Osteoblast (primary cell): ENCODE results near the gene BRSK2. TPM values are rescaled to one million over a fixed set of nuclear protein-coding genes. Genes with fewer than 3 reads are reported as not detected.
"Not testable (repeated sequence)": the region's sequence is repeated elsewhere in the genome, so short reads cannot be mapped to it uniquely, and the experiment has no call there.

Experiments
- DNase-seq: peaks from one replicate; pipeline ENCODE4 v3.0.0; 2011; ENCODE audit warnings: low spot score, mixed read lengths; ENCODE audit not compliant: insufficient read length; ENCODE audit errors: missing footprints
- H2AFZ ChIP-seq: 2 replicates; pipeline ENCODE4 v1.6.0; 2011; ENCODE audit warnings: mild to moderate bottlenecking, low read length
- H3K27ac ChIP-seq: 2 replicates; pipeline ENCODE4 v1.5.1; 2011; ENCODE audit warnings: mild to moderate bottlenecking, low read depth, low read length, moderate library complexity
- H3K27me3 ChIP-seq: 2 replicates; pipeline ENCODE4 v1.6.0; 2012; ENCODE audit warnings: mild to moderate bottlenecking, control low read depth, inconsistent platforms, low read length, moderate library complexity; ENCODE audit not compliant: insufficient read depth
- H3K36me3 ChIP-seq: 2 replicates; pipeline ENCODE4 v1.5.1; 2011; ENCODE audit warnings: mild to moderate bottlenecking, low read length, control low read depth, moderate library complexity; ENCODE audit not compliant: insufficient read depth
- H3K4me1 ChIP-seq: 2 replicates; pipeline ENCODE4 v1.5.1; 2011; ENCODE audit warnings: mild to moderate bottlenecking, low read length, control low read depth, moderate library complexity; ENCODE audit not compliant: insufficient read depth
- H3K4me2 ChIP-seq: 2 replicates; pipeline ENCODE4 v1.6.0; 2011; ENCODE audit warnings: mild to moderate bottlenecking, low read length; ENCODE audit not compliant: insufficient read depth
- H3K4me3 ChIP-seq: fragments of 200-600 bp; sonication (generic); 3 replicates; pipeline ENCODE4 v1.5.1; 2012; ENCODE audit warnings: mild to moderate bottlenecking, low read length, inconsistent platforms; ENCODE audit not compliant: insufficient read depth
- H3K79me2 ChIP-seq: 2 replicates; pipeline ENCODE4 v1.6.0; 2012; ENCODE audit warnings: mild to moderate bottlenecking, low read length, control low read depth, inconsistent platforms; ENCODE audit not compliant: insufficient read depth
- H3K9me3 ChIP-seq: 2 replicates; pipeline ENCODE4 v1.5.1; 2011; ENCODE audit warnings: low read depth, low read length, control low read depth
- H4K20me1 ChIP-seq: 2 replicates; pipeline ENCODE4 v1.6.0; 2012; ENCODE audit warnings: mild to moderate bottlenecking, low read length, control low read depth; ENCODE audit not compliant: insufficient read depth
- total RNA-seq: library from RNA; depleted of rRNA; stranded (reverse); fragments of >200 nt; gene quantifications from 2 replicates; pipeline ENCODE4 v1.2.3, GENCODE V29; 2012
- TF ChIP-seq, protein P1 (sequence below): IDR thresholded peaks from 2 replicates; pipeline ENCODE4 v1.5.1; 2011; ENCODE audit warnings: mild to moderate bottlenecking, low read depth, low read length, moderate library complexity; ENCODE audit errors: extremely low read depth

Gene BRSK2
- total RNA-seq, 1 donor = 0.36 TPM

DNA sequence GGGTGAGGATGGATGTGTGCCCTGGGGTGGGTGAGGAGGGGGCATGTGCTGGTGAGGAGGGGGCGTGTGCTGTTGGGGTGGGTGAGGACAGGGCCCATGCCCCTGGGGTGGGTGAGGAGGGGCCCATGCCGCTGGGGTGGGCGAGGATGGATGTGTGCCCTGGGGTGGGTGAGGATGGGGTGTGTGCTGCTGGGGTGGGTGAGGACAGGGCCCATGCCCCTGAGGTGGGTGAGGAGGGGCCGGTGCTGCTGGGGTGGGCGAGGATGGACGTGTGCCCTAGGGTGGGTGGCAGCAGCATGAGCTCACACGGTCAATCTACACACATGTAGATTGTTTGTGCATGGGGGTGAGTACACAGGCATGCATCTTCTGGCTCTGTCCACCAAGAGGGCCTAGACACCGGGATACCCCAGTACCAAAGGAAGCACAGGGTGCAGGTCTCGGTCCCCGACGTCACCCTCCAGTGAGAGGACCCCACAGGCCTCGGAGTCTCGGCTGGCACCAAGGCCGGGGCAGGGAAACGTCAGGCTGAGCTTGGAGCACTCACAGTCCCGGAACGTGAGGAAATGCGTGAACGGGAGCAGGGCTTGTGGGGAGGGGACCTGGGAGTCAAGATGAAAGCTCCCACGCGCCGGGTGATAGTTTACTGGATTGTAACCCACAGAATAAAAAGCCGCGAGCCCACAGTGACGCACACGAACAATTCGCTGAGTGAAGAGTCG is 42.9 kb upstream of the BRSK2 start:
- no peak overlapping the region for H2AFZ ChIP-seq
- DNase-seq = no peak
- H3K27ac ChIP-seq = no peak overlapping the region
- no peaks in the 10 kb centered on the region for H3K79me2 ChIP-seq
- H3K4me1 ChIP-seq = no peaks in the 10 kb centered on the region
- H3K27me3 ChIP-seq = peaks cover 9% of the 10 kb centered on the region
- TF ChIP-seq, protein P1, sequence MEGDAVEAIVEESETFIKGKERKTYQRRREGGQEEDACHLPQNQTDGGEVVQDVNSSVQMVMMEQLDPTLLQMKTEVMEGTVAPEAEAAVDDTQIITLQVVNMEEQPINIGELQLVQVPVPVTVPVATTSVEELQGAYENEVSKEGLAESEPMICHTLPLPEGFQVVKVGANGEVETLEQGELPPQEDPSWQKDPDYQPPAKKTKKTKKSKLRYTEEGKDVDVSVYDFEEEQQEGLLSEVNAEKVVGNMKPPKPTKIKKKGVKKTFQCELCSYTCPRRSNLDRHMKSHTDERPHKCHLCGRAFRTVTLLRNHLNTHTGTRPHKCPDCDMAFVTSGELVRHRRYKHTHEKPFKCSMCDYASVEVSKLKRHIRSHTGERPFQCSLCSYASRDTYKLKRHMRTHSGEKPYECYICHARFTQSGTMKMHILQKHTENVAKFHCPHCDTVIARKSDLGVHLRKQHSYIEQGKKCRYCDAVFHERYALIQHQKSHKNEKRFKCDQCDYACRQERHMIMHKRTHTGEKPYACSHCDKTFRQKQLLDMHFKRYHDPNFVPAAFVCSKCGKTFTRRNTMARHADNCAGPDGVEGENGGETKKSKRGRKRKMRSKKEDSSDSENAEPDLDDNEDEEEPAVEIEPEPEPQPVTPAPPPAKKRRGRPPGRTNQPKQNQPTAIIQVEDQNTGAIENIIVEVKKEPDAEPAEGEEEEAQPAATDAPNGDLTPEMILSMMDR = no peak
- H4K20me1 ChIP-seq = no peaks in the 10 kb centered on the region
- no peak overlapping the region for H3K4me3 ChIP-seq
- no peaks in the 10 kb centered on the region for H3K9me3 ChIP-seq
- H3K36me3 ChIP-seq = no peaks in the 10 kb centered on the region
- no peak overlapping the region for H3K4me2 ChIP-seq

DNA sequence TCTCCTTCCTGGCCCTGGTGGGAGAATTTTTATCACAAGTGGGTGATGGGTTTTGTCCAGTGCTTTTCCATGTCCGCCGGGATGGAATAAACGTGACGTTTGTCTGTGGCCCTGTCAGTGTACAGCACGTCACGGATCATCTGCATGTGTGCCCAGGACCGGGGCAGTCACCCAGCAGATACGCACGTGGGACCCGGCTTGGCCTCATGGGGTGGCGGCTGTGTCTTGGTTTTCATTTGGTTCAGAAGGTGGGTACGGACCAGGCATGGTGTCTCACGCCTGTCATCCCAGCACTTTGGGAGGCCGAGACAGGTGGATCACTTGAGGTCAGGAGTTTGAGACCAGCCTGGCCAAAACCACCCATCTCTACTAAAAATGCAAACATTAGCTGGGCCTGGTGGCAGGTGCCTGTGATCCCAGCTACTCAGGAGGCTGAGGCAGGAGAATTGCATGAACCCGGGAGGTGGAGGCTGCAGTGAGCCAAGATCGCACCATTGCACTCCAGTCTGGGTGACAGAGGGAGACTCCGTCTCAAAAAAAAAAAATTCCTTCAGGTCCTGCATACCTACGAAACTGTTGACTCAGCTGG is 42.2 kb upstream of the BRSK2 start:
- H4K20me1 ChIP-seq, H2AFZ ChIP-seq, H3K27me3 ChIP-seq, H3K9me3 ChIP-seq, H3K27ac ChIP-seq, DNase-seq, H3K4me3 ChIP-seq, H3K79me2 ChIP-seq, H3K36me3 ChIP-seq, H3K4me2 ChIP-seq, H3K4me1 ChIP-seq: not testable (repeated sequence)

DNA sequence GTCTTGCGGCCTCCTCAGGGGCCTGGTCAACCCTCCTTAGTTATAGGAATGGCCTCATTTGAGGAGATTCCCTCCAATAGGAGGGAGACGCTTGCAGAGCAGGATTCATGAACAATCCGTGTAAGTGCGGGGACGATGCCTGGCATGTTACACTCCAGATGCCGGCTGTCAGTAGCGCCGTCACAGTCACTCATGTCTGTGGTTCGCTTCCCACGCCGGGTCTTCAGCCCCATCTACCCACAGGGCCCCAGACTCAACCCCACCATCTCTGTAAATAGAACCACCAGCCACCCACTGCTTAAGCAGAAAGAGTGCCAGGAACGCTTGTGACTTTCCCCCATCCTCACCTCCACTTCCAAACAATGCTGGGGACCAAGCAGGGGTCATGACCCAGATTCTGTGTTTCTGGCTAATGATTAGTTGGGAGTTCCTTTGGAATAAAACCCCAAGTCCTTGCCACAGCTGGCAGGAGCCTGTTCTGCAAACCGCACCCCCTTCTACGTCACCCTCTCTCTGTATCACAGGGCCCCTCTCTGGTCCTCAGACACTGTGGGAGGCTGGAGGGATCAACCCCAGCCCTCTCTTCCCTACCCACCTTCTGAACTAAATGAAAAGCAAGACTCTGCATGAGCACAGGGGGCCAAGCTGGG is 41.5 kb upstream of the BRSK2 start:
- no peaks in the 10 kb centered on the region for H4K20me1 ChIP-seq
- TF ChIP-seq, protein P1 = no peak
- H3K9me3 ChIP-seq = no peaks in the 10 kb centered on the region
- no peaks in the 10 kb centered on the region for H3K4me1 ChIP-seq
- no peaks in the 10 kb centered on the region for H3K79me2 ChIP-seq
- DNase-seq = no peak
- H3K4me3 ChIP-seq = no peak overlapping the region
- H3K36me3 ChIP-seq = no peaks in the 10 kb centered on the region
- no peak overlapping the region for H3K27ac ChIP-seq
- no peak overlapping the region for H3K4me2 ChIP-seq
- H2AFZ ChIP-seq = no peak overlapping the region
- H3K27me3 ChIP-seq = peaks cover 9% of the 10 kb centered on the region

DNA sequence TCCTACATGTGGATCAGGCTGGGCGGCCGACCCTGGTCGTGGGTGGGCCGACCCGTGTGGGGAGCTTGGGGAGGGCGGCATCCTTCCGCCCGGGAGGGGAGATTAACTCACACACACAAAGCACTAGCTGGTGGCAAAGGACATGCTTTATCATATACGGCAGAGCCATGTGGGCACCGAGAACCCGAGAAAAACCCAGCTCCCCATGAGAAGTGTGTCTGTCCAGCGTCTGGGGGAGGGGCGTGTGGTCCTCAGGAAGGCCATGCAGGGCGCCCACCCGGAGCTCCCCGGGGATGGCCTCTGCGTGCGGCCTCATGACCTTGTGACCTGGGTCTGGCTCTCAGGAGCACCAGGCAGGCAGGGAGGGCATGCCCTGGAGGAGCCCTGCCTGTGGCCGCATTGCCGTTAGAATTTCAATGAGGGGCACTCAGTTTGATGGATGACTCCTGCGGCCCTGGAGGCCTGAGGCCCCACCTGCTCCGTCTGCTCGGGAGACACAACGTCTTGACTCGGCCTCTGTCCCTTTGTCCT is 40.9 kb upstream of the BRSK2 start:
- no peak for DNase-seq
- Histone ChIP-seq H3K79me2 (no peaks in the 10 kb centered on the region), H3K27ac (no peak overlapping the region), H3K4me3 (no peak overlapping the region), H3K27me3 (peaks cover 9% of the 10 kb centered on the region), H4K20me1 (no peaks in the 10 kb centered on the region), H2AFZ (no peak overlapping the region), H3K4me2 (no peak overlapping the region), H3K36me3 (no peaks in the 10 kb centered on the region), H3K4me1 (no peaks in the 10 kb centered on the region), H3K9me3 (no peaks in the 10 kb centered on the region)
- TF ChIP-seq, protein P1 = no peak
